Measurements from ENCODE around the gene ZCWPW2.

DNA sequence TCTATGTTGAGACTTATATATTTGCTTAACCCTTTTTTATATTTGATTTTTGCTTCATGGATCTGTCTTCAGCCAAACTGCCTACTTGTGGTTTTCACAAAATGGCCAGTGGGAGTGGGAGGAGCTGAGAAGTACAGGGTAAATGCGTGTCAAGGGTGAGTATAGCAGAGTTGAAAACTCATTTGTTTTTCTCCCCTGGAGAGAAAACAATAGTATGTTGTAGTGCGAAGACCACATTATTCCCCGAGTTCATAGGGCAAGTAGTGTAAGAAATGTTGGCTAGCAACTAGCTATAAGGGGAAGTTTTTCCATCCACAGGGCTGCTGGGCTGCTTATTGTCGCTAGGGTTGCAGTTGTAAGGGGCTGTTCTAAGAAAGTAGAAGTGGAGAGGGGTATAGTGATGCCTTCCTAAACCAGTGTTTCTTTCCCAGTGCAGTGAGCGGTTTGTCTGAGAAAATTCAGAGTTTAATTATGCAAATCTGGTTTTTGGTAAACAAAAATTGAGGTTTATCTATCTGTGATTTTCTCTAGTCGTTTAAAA, 153.9 kb downstream of the ZCWPW2 start:
- TF ChIP-seq, protein P1, sequence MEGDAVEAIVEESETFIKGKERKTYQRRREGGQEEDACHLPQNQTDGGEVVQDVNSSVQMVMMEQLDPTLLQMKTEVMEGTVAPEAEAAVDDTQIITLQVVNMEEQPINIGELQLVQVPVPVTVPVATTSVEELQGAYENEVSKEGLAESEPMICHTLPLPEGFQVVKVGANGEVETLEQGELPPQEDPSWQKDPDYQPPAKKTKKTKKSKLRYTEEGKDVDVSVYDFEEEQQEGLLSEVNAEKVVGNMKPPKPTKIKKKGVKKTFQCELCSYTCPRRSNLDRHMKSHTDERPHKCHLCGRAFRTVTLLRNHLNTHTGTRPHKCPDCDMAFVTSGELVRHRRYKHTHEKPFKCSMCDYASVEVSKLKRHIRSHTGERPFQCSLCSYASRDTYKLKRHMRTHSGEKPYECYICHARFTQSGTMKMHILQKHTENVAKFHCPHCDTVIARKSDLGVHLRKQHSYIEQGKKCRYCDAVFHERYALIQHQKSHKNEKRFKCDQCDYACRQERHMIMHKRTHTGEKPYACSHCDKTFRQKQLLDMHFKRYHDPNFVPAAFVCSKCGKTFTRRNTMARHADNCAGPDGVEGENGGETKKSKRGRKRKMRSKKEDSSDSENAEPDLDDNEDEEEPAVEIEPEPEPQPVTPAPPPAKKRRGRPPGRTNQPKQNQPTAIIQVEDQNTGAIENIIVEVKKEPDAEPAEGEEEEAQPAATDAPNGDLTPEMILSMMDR (IDR thresholded peaks at IDR 0.05), result no peak
- TF ChIP-seq POLR2AphosphoS5 (IDR thresholded peaks at IDR 0.05; ENCODE audit: insufficient read depth in 1 of 2, low read depth in 1 of 2) (no peak), POLR2A (IDR thresholded peaks at IDR 0.05) (no peak)
